Activated naive CD4-positive, alpha-beta T cell treated with anti-CD3 and anti-CD28 coated beads, Interleukin-2, amount 10 ng/mL, durations not matched to agents 7 days and 5 days (primary cell): Measurements from ENCODE around the gene STAMBPL1.

Experiments
- CTCF ChIA-PET: fragments of 350-600 bp; sonication (Branson Sonifier 250); formaldehyde crosslinking; loops from one replicate; lab custom pipeline; 2021; ENCODE audit warnings: antibody characterized with exemption; lab: Charles Lee
- DNase-seq: peaks from one replicate; pipeline ENCODE4 v3.0.0-alpha.2; 2020
- H3K27ac Mint-ChIP-seq: one replicate; pipeline ENCODE4 v1.8.0; 2021; ENCODE audit warnings: mild to moderate bottlenecking, moderate library complexity, mixed read lengths
- H3K27me3 Mint-ChIP-seq: one replicate; pipeline ENCODE4 v1.8.0; 2021; ENCODE audit warnings: mild to moderate bottlenecking, mixed read lengths
- H3K36me3 Mint-ChIP-seq: one replicate; pipeline ENCODE4 v1.8.0; 2021; ENCODE audit warnings: mixed read lengths
- H3K4me1 Mint-ChIP-seq: one replicate; pipeline ENCODE4 v1.8.0; 2021; ENCODE audit warnings: mixed read lengths
- H3K4me3 Mint-ChIP-seq: one replicate; pipeline ENCODE4 v1.8.0; 2021; ENCODE audit warnings: mild to moderate bottlenecking, moderate library complexity, mixed read lengths
- H3K9me3 Mint-ChIP-seq: one replicate; pipeline ENCODE4 v1.8.0; 2021; ENCODE audit warnings: mixed read lengths

Gene STAMBPL1

DNA sequence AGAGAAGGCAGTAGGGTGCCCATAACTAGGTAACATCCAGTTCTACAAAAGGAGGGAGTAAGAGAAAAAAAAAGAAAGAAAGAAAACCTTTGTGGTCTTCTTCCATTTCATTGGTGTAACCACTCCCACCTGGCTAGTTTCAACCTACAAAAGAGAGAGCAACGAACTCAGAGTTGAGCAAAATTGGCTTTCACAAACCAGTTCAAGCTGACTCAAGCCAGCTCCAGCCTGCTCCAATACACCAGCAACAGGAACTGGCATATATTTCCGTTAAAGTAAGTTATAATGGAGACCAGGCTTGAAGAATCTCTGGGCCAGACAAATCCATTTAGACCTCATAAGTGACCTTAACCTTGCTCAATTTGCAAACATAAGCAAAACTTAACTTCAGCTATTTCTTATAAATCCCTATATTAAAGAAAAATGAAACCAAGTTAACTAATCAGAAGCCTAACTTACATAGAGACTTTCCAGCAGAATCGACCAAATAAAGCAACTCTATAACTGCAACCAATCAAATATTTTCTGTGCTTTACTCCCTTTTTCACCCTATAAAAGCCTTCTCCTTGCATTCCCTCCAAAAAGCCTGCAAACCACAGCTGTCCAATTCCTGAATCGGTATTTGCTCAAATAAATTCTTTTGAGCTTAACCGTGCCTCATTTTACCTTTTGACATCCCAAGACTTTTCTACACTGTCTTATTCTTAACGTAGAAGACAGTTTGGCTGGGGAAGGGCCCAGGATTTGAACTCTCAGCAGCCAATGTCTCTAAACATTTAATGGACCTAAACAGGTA, 38.5 kb upstream of the STAMBPL1 start:
- DNase-seq = no peak
- H3K4me3 Mint-ChIP-seq = no peak overlapping the region
- peaks cover 10% of the 10 kb centered on the region for H3K4me1 Mint-ChIP-seq
- no peaks in the 10 kb centered on the region for H3K9me3 Mint-ChIP-seq
- CTCF ChIA-PET = interaction anchor here (1.1 to 8.8 kb wide), 2 partner anchors 92 to 561 kb away, joined by 3 to 275 read pairs; no protein-coding TSS in a partner anchor
- peaks cover 5% of the 10 kb centered on the region for H3K27me3 Mint-ChIP-seq
- no peak overlapping the region for H3K27ac Mint-ChIP-seq
- H3K36me3 Mint-ChIP-seq = no peaks in the 10 kb centered on the region

DNA sequence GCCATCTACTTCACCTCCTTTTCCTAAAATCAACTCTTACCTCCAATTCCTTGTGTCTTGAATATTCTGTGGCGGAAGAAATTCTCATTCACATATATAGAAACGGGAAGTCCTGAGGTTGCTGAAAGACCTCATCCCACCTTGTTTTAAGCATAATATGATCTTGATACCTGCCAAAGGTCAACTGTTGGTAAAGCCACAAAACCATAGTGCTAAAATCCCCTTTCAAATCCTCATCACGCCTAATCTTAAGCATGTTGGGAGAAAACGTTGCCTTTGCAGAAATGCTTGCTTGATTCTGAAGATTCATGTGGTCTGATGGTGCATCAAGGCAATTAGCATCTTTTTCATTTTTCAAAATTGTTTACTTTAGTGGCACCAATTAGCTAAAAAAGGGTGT, 36.9 kb upstream of the STAMBPL1 start:
- H3K27ac Mint-ChIP-seq = no peak overlapping the region
- DNase-seq = no peak
- H3K27me3 Mint-ChIP-seq = peaks cover 5% of the 10 kb centered on the region
- H3K9me3 Mint-ChIP-seq = no peaks in the 10 kb centered on the region
- H3K36me3 Mint-ChIP-seq = no peaks in the 10 kb centered on the region
- no peak overlapping the region for H3K4me3 Mint-ChIP-seq
- H3K4me1 Mint-ChIP-seq = peaks cover 10% of the 10 kb centered on the region
- CTCF ChIA-PET = interaction anchor here (1.3 to 1.5 kb wide), 2 partner anchors 77 to 92 kb away, joined by 3 read pairs; no protein-coding TSS in a partner anchor

DNA sequence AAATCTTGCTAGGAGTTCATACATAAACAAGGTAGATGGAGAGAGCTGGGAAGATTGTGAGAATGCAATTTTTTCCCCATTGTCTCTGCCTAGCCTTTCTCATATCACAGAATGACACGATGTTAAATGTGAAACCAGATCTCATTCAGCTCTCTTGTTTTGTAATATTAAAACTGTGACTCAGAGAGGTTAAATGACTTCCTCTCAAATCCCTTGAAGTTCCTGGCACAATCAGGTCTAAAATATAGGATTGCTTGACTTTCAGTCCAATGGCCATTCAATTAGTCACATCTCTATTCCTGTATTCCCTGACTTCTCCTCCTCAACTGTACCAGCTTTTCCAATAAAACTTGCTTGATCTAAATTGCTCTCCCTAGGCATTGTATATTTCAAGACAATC, 31.5 kb upstream of the STAMBPL1 start:
- CTCF ChIA-PET = interaction anchor here (0.6 to 1.5 kb wide), 6 partner anchors 11 to 313 kb away, joined by 3 to 6 read pairs (median 4); no protein-coding TSS in a partner anchor
- H3K4me1 Mint-ChIP-seq = peaks cover 14% of the 10 kb centered on the region
- no peak overlapping the region for H3K4me3 Mint-ChIP-seq
- peak overlapping the region; percentile 55 for H3K27ac Mint-ChIP-seq
- H3K9me3 Mint-ChIP-seq = no peaks in the 10 kb centered on the region
- no peak for DNase-seq
- H3K27me3 Mint-ChIP-seq = peaks cover 5% of the 10 kb centered on the region
- H3K36me3 Mint-ChIP-seq = no peaks in the 10 kb centered on the region

DNA sequence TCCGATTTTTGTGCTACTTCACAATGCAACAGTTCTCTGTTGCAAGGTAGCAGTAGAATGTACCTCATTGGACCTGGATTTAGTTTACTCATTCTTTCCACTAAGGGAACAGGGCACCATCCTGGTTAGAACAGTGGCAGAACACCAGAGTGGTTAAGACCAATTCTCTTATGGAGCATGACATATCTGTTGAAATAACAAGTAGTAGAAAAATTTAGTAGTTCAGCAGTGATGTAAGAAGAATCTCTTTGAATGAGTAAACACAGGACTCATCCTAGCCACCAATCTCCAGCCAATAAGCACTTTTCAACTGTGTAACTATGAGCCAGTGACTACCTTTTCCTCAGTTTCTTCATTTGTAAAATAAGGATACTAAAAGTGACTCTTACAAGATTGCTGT, 30.8 kb upstream of the STAMBPL1 start:
- DNase-seq = no peak
- H3K27me3 Mint-ChIP-seq = no peaks in the 10 kb centered on the region
- H3K4me1 Mint-ChIP-seq = peaks cover 14% of the 10 kb centered on the region
- H3K27ac Mint-ChIP-seq = no peak overlapping the region
- no peak overlapping the region for H3K4me3 Mint-ChIP-seq
- no peaks in the 10 kb centered on the region for H3K36me3 Mint-ChIP-seq
- CTCF ChIA-PET = interaction anchor here (0.6 to 1.3 kb wide), 4 partner anchors 14 to 84 kb away, joined by 3 to 6 read pairs (median 4); no protein-coding TSS in a partner anchor
- H3K9me3 Mint-ChIP-seq = no peaks in the 10 kb centered on the region

DNA sequence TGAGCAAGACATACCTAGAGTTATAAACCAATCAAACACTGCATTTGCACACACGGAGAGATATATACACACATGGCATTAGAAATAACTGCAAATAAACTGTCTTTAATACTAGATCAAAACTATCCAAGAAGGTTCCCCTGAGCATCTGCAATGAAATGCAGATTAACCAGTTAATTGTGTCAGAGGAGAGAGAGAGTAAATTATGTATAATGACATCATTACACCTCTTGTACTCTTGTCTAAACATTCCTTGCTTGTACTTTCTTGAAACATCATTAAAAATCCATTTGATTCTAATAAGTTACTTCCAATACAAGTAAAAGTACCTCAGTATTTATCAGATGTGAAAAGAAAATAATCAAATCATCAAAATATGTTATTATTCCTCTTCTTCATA, 29.3 kb upstream of the STAMBPL1 start:
- no peaks in the 10 kb centered on the region for H3K9me3 Mint-ChIP-seq
- CTCF ChIA-PET = interaction anchor here (1.0 kb wide), 1 partner anchor 15 kb away, joined by 7 read pairs; no protein-coding TSS in a partner anchor
- no peaks in the 10 kb centered on the region for H3K36me3 Mint-ChIP-seq
- no peak overlapping the region for H3K4me3 Mint-ChIP-seq
- peaks cover 14% of the 10 kb centered on the region for H3K4me1 Mint-ChIP-seq
- no peak overlapping the region for H3K27ac Mint-ChIP-seq
- no peaks in the 10 kb centered on the region for H3K27me3 Mint-ChIP-seq
- DNase-seq = no peak

DNA sequence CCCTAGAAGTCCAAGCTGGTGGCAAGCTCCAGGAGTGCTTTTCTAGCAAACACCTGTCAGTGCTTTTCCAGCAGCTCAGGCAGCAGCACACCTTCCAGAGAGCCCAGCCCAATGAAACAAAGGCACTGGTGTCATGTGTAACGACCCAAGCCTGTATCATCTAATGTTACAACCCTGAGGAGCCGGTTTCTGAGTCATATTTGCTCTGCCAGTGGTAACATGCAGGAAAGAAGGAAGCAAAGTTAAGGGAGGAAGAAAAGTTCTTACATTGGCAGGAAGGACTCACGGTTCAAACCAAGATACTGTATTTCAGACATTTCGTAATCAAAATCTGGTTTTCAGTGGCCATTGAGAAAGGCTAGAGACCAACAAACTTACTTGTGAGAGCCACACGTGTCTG, 28.3 kb upstream of the STAMBPL1 start, which contains the start of gene ANKRD22:
TSS of gene ANKRD22 (minus strand) at position 139 of the 400 bp plus-strand sequence. CDS start 237 bp downstream, outside the sequence.
- Mint-ChIP-seq H3K4me3 (no peak within 1 kb of the TSS), H3K27me3 (no peaks in the 10 kb centered on the region), H3K9me3 (no peaks in the 10 kb centered on the region), H3K4me1 (peaks cover 14% of the 10 kb centered on the region), H3K36me3 (no peaks in the 10 kb centered on the region), H3K27ac (no peak within 1 kb of the TSS)
- DNase-seq = no peak
- CTCF ChIA-PET = interaction anchor here (1.0 kb wide), 1 partner anchor 16 kb away, joined by 7 read pairs; no protein-coding TSS in a partner anchor

DNA sequence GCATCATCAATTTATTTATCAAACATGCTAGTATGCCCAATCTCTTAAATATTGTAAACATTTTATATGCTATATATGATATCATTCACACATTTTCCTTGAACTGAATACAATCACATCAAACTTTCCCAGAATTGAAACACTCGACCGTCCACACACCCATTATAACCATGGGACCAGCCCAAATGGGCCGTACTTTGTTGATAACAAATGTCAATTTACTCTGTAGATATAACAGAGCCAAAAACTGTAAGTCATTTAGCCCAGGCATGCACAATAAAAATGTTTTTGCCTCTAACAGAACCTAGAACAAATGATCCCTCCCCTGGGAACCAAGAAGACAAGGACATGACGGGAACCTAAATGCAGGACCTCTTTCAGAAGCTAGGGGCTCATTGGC, 27.7 kb upstream of the STAMBPL1 start:
- Mint-ChIP-seq H3K27ac (no peak overlapping the region), H3K27me3 (no peaks in the 10 kb centered on the region), H3K36me3 (no peaks in the 10 kb centered on the region), H3K4me3 (no peak overlapping the region), H3K9me3 (no peaks in the 10 kb centered on the region), H3K4me1 (peaks cover 14% of the 10 kb centered on the region)
- DNase-seq = no peak
- CTCF ChIA-PET = interaction anchor here (1.4 to 3.8 kb wide), 2 partner anchors 12 to 16 kb away, joined by 3 to 16 read pairs; no protein-coding TSS in a partner anchor

DNA sequence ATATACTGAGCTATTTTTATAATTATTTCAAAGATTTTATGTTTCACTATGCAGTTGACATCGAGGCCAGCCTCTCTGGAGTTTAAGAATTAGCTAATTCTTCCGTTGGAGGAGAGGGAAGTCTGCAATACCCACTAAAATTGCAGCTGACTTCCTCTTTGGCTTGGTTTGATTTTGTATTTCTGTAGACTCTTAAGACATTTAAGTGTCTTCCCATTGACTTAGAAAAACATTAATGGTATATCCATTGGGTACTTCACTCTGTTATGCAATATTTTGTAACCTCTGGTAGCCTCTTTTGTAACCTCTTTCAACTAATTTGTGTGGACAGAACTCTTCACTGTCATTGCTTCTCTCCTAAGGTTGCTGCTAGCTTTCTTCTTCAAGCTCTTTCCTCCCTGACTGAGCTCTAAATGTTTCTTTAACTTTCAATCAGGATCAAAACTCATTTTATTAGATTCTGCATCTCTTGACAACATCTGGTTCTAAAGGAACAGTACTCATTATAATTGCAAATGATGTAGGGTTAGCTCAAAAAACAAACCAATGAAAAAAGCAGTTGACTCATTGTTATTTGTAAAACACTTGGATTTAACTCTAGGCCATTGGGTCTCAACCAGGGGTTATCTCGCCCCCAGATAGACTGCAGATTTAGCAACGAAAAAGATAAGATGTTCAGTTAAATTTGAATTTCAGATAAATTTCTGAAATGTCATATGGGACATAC, 26.7 kb upstream of the STAMBPL1 start:
- H3K27ac Mint-ChIP-seq = no peak overlapping the region
- H3K9me3 Mint-ChIP-seq = no peaks in the 10 kb centered on the region
- H3K36me3 Mint-ChIP-seq = no peaks in the 10 kb centered on the region
- CTCF ChIA-PET = interaction anchor here (0.5 to 3.8 kb wide), 3 partner anchors 11 to 43 kb away, joined by 3 to 16 read pairs (median 4); no protein-coding TSS in a partner anchor
- H3K27me3 Mint-ChIP-seq = no peaks in the 10 kb centered on the region
- H3K4me1 Mint-ChIP-seq = peaks cover 12% of the 10 kb centered on the region
- H3K4me3 Mint-ChIP-seq = no peak overlapping the region
- no peak for DNase-seq

DNA sequence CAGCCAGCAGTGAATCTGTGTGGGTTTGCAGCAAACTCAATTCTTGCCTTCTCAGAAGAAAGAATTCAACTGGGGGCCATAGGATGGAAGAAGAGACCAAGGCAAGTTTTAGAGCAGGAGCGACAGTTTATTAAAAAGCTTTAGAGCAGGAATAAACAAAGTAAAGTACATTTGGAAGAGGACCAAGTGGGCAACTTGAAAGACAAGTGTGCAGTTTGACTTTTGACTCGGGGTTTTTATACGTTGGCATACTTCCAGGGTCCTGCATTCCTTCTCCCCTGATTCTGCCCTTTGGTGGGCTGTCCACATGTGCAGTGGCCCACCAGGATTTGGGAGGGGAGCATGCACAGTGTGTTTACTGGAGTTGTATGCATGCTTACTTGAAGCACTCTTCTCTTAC, 25.4 kb upstream of the STAMBPL1 start:
- CTCF ChIA-PET = interaction anchor here (3.8 kb wide), 1 partner anchor 18 kb away, joined by 16 read pairs; no protein-coding TSS in a partner anchor
- no peak for DNase-seq
- peaks cover 3% of the 10 kb centered on the region for H3K4me1 Mint-ChIP-seq
- H3K9me3 Mint-ChIP-seq = no peaks in the 10 kb centered on the region
- no peak overlapping the region for H3K27ac Mint-ChIP-seq
- H3K27me3 Mint-ChIP-seq = peaks cover 2% of the 10 kb centered on the region
- H3K36me3 Mint-ChIP-seq = no peaks in the 10 kb centered on the region
- no peak overlapping the region for H3K4me3 Mint-ChIP-seq

DNA sequence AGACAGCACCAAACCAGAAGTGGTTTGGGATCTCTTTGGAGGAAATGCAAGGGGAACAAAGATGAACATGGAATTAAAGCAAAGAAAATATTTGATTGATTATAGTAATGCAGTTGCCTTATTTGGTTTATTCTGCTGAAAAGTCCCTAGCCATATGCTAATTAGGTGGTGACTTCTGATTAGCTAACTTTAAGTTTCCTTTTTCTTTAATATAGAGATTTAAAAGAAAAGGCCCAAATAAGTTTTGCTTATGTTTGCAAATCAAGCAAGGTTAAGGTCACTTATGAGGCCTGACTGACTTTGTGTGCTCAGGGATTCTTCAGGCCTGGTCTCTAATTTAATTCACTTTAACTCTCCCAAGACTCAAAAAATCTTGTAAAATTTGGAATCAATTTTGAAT, 22.2 kb upstream of the STAMBPL1 start:
- Mint-ChIP-seq H3K27ac (no peak overlapping the region), H3K36me3 (no peaks in the 10 kb centered on the region), H3K4me1 (peaks cover 3% of the 10 kb centered on the region), H3K9me3 (no peaks in the 10 kb centered on the region), H3K27me3 (peaks cover 8% of the 10 kb centered on the region), H3K4me3 (no peak overlapping the region)
- DNase-seq = no peak
- CTCF ChIA-PET = no interaction called here

DNA sequence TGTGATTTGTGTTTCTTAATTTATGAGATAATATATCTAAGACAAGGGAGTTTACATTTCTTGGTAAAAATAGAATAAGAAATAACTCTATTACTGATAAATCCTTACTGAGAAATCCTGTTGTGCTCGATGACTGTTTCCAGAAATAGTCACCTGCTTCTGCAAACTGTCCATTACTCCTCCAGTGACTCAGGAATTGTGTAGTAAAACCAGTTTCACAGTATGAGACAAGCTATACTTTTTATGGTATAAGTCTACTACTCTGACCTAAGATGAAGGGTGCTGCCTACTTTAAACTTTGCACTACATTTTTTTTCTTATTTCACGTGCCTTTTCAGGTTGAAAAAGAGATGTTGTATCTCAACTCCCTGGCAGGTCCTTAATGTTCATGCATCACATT, 21.6 kb upstream of the STAMBPL1 start:
- Mint-ChIP-seq H3K36me3 (no peaks in the 10 kb centered on the region), H3K4me1 (no peaks in the 10 kb centered on the region), H3K27ac (no peak overlapping the region), H3K9me3 (no peaks in the 10 kb centered on the region), H3K27me3 (peaks cover 10% of the 10 kb centered on the region), H3K4me3 (no peak overlapping the region)
- CTCF ChIA-PET = no interaction called here
- no peak for DNase-seq

DNA sequence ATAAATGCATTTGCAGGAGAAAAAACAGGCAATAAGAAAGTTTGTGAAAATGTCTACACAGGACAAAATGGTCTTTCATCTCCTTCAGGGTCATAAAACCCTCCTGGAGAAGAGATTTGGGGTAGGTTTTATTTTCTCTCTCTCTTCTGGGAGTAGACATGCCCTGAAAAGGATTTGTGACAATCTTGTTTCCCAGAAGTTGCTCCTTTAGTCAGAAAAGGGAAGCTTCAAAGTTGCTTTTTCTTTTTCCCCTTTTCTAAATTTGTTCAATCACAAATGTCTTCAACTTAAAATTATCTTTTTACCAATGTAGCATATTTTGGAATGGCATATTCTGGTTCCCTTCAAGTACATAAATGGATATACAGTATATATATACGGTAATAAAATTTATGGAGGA, 19.0 kb upstream of the STAMBPL1 start:
- peaks cover 21% of the 10 kb centered on the region for H3K27me3 Mint-ChIP-seq
- CTCF ChIA-PET = interaction anchor here (1.2 kb wide), 1 partner anchor 24 kb away, joined by 4 read pairs; no protein-coding TSS in a partner anchor

DNA sequence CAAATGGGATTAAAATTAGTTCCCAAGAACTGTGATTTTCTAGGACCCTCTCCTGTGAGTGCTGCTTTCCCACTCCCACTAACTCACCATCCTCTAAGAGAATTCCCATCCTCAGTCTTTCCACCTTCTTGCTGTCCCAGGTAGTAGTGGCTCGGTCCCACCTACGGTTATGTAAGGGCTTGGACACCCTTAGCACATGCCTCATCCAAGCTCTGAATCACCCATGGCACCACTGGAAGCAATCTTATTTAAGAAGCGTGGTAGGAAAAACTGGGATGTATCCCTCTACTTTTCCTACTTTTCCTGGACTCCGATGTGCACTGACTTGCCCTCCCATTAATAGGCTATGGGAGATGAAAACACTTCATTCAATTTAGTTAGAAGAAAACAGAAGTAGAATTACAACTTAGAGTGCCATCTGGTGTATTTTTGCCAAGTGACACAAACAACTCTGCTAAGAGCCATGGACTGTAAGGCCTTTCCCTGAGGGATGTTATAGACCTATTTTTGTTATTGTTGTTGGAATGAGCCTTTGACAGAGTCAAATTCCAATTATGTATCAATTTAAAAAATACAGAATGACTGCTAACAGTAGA, 14.7 kb upstream of the STAMBPL1 start:
- Mint-ChIP-seq H3K4me1 (no peaks in the 10 kb centered on the region), H3K27me3 (peaks cover 23% of the 10 kb centered on the region), H3K9me3 (no peaks in the 10 kb centered on the region), H3K4me3 (no peak overlapping the region), H3K27ac (peak overlapping the region; percentile 39), H3K36me3 (no peaks in the 10 kb centered on the region)
- no peak for DNase-seq
- CTCF ChIA-PET = interaction anchor here (0.8 to 5.7 kb wide), 4 partner anchors 11 to 177 kb away, joined by 3 to 35 read pairs (median 6); no protein-coding TSS in a partner anchor

More for the DNA sequence above, 19.0 kb upstream of the STAMBPL1 start:
- H3K27ac Mint-ChIP-seq = no peak overlapping the region
- H3K4me3 Mint-ChIP-seq = no peak overlapping the region
- no peaks in the 10 kb centered on the region for H3K9me3 Mint-ChIP-seq
- DNase-seq = no peak
- H3K36me3 Mint-ChIP-seq = no peaks in the 10 kb centered on the region
- H3K4me1 Mint-ChIP-seq = no peaks in the 10 kb centered on the region
